Measurements from ENCODE around the gene OTOP2.

Gene OTOP2

DNA sequence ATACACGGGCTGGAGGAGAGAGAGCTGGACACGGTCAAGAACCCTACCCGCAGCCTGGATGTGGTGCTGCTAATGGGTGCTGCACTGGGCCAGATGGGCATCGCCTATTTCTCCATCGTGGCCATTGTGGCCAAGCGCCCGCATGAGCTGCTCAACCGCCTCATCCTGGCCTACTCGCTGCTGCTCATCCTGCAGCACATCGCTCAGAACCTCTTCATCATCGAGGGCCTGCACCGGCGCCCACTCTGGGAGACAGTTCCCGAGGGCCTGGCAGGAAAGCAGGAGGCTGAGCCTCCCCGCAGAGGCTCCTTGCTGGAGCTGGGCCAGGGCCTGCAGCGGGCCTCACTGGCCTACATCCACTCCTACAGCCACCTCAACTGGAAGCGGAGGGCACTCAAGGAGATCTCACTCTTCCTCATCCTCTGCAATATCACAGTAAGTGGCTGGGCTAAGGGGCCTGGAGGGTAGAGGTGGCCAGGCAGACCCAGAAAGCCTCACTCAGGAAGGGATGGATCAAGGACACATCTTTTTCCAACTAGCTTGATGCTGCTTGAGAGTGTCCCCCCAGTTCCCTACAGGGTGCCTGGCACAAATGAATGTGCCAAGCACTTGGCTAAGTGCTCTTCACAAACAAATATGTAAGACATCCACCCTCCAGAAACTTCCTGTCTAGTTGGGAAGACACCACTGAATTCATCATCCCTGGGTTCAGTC, 23.1 kb downstream of the OTOP2 start:
- TF ChIP-seq, protein P1, sequence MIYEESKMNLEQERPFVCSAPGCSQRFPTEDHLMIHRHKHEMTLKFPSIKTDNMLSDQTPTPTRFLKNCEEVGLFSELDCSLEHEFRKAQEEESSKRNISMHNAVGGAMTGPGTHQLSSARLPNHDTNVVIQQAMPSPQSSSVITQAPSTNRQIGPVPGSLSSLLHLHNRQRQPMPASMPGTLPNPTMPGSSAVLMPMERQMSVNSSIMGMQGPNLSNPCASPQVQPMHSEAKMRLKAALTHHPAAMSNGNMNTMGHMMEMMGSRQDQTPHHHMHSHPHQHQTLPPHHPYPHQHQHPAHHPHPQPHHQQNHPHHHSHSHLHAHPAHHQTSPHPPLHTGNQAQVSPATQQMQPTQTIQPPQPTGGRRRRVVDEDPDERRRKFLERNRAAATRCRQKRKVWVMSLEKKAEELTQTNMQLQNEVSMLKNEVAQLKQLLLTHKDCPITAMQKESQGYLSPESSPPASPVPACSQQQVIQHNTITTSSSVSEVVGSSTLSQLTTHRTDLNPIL (CRISPR knock-in tag; IDR thresholded peaks at IDR 0.05; ENCODE audit: low read depth): no peak
- TF ChIP-seq TCF4 (CRISPR knock-in tag; IDR thresholded peaks at IDR 0.05; ENCODE audit: borderline replicate concordance) (no peak), ZC3H10 (CRISPR knock-in tag; IDR thresholded peaks at IDR 0.05) (no peak), ARNTL (CRISPR knock-in tag; IDR thresholded peaks at IDR 0.05; ENCODE audit: borderline replicate concordance, low read depth) (no peak), PPARA (CRISPR knock-in tag; IDR thresholded peaks at IDR 0.05; ENCODE audit: borderline replicate concordance) (no peak), BACH2 (CRISPR knock-in tag; IDR thresholded peaks at IDR 0.05; ENCODE audit: borderline replicate concordance) (no peak), ZNF70 (CRISPR knock-in tag; IDR thresholded peaks at IDR 0.05) (no peak)
- no peak for ATAC-seq

DNA sequence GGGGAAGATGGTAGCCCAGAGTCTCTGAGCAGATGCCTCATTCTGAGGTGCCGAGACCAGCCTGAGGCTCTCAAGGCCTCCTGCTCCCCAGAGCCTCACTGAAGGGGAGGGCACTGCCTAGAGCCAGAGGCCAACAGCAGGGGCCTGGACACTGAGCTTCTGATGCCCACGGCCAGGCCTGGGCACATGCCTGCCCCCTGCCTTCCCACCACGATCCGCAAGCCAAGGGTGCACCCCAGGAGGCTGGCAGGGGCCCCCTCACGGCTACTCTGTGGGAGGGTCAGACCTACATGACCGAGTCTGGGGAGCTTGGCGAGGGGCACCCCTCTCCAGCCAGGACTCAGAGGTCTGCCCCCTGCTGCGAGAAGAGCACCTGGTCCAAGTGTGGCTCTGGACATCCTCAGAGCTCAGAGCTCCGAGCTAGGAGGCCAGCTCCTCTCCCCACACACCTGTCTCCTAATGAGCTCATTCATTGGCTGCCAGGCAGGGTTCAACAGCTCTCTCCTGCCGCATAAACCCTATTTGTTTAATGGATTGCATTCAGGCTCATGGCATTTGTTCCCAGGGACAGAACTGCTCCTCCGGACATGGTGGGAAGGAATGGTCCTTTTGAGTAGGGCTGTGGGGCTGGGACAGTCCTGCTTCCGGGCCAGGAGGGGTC, 25.5 kb downstream of the OTOP2 start:
- TF ChIP-seq TOX (CRISPR knock-in tag; IDR thresholded peaks at IDR 0.05; ENCODE audit: borderline replicate concordance) (no peak), ZFP30 (CRISPR knock-in tag; IDR thresholded peaks at IDR 0.05) (no peak), ZC3H10 (CRISPR knock-in tag; IDR thresholded peaks at IDR 0.05) (no peak), PPARA (CRISPR knock-in tag; IDR thresholded peaks at IDR 0.05; ENCODE audit: borderline replicate concordance) (no peak), OSR1 (CRISPR knock-in tag; IDR thresholded peaks at IDR 0.05) (no peak), BACH2 (CRISPR knock-in tag; IDR thresholded peaks at IDR 0.05; ENCODE audit: borderline replicate concordance) (no peak), ZNF565 (CRISPR knock-in tag; conservative IDR thresholded peaks at IDR 0.05; ENCODE audit: low read depth) (no peak), RARB (CRISPR knock-in tag; IDR thresholded peaks at IDR 0.05) (no peak), ZNF70 (CRISPR knock-in tag; IDR thresholded peaks at IDR 0.05) (no peak), ESRRG (CRISPR knock-in tag; IDR thresholded peaks at IDR 0.05) (no peak), ZNF8 (CRISPR knock-in tag; IDR thresholded peaks at IDR 0.05) (no peak), ISL1 (CRISPR knock-in tag; IDR thresholded peaks at IDR 0.05) (no peak), CSDC2 (CRISPR knock-in tag; IDR thresholded peaks at IDR 0.05) (no peak), GLIS3 (CRISPR knock-in tag; IDR thresholded peaks at IDR 0.05) (no peak)
- TF ChIP-seq, protein P2, sequence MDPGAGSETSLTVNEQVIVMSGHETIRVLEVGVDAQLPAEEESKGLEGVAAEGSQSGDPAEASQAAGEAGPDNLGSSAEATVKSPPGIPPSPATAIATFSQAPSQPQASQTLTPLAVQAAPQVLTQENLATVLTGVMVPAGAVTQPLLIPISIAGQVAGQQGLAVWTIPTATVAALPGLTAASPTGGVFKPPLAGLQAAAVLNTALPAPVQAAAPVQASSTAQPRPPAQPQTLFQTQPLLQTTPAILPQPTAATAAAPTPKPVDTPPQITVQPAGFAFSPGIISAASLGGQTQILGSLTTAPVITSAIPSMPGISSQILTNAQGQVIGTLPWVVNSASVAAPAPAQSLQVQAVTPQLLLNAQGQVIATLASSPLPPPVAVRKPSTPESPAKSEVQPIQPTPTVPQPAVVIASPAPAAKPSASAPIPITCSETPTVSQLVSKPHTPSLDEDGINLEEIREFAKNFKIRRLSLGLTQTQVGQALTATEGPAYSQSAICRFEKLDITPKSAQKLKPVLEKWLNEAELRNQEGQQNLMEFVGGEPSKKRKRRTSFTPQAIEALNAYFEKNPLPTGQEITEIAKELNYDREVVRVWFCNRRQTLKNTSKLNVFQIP (CRISPR knock-in tag; IDR thresholded peaks at IDR 0.05; ENCODE audit: borderline replicate concordance, low read depth): no peak
- TF ChIP-seq, protein P3, sequence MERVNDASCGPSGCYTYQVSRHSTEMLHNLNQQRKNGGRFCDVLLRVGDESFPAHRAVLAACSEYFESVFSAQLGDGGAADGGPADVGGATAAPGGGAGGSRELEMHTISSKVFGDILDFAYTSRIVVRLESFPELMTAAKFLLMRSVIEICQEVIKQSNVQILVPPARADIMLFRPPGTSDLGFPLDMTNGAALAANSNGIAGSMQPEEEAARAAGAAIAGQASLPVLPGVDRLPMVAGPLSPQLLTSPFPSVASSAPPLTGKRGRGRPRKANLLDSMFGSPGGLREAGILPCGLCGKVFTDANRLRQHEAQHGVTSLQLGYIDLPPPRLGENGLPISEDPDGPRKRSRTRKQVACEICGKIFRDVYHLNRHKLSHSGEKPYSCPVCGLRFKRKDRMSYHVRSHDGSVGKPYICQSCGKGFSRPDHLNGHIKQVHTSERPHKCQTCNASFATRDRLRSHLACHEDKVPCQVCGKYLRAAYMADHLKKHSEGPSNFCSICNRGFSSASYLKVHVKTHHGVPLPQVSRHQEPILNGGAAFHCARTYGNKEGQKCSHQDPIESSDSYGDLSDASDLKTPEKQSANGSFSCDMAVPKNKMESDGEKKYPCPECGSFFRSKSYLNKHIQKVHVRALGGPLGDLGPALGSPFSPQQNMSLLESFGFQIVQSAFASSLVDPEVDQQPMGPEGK (CRISPR knock-in tag; IDR thresholded peaks at IDR 0.05; ENCODE audit: borderline replicate concordance): no peak
- TF ChIP-seq, protein P4, sequence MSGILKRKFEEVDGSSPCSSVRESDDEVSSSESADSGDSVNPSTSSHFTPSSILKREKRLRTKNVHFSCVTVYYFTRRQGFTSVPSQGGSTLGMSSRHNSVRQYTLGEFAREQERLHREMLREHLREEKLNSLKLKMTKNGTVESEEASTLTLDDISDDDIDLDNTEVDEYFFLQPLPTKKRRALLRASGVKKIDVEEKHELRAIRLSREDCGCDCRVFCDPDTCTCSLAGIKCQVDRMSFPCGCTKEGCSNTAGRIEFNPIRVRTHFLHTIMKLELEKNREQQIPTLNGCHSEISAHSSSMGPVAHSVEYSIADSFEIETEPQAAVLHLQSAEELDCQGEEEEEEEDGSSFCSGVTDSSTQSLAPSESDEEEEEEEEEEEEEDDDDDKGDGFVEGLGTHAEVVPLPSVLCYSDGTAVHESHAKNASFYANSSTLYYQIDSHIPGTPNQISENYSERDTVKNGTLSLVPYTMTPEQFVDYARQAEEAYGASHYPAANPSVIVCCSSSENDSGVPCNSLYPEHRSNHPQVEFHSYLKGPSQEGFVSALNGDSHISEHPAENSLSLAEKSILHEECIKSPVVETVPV (CRISPR knock-in tag; IDR thresholded peaks at IDR 0.05): no peak
- TF ChIP-seq, protein P5, sequence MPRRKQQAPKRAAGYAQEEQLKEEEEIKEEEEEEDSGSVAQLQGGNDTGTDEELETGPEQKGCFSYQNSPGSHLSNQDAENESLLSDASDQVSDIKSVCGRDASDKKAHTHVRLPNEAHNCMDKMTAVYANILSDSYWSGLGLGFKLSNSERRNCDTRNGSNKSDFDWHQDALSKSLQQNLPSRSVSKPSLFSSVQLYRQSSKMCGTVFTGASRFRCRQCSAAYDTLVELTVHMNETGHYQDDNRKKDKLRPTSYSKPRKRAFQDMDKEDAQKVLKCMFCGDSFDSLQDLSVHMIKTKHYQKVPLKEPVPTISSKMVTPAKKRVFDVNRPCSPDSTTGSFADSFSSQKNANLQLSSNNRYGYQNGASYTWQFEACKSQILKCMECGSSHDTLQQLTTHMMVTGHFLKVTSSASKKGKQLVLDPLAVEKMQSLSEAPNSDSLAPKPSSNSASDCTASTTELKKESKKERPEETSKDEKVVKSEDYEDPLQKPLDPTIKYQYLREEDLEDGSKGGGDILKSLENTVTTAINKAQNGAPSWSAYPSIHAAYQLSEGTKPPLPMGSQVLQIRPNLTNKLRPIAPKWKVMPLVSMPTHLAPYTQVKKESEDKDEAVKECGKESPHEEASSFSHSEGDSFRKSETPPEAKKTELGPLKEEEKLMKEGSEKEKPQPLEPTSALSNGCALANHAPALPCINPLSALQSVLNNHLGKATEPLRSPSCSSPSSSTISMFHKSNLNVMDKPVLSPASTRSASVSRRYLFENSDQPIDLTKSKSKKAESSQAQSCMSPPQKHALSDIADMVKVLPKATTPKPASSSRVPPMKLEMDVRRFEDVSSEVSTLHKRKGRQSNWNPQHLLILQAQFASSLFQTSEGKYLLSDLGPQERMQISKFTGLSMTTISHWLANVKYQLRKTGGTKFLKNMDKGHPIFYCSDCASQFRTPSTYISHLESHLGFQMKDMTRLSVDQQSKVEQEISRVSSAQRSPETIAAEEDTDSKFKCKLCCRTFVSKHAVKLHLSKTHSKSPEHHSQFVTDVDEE (CRISPR knock-in tag; IDR thresholded peaks at IDR 0.05): no peak
- peak; percentile 15; the same call in 1 of the 3 replicates for ATAC-seq
